Stomach (tissue), 4 donors: ENCODE measurements around the gene NTM.

Experiments
- CTCF ChIP-seq, 7 experiments: fragments of 450-650 bp in 4 of 7; fragments of 200-600 bp in 3 of 7; sonication (generic) in 3 of 7; IDR thresholded peaks; one replicate each; pipeline ENCODE4 v1.5.1; 2016 to 2019; ENCODE audit warnings: antibody characterized with exemption in 7 of 7, control low read depth in 2 of 7, mild to moderate bottlenecking in 1 of 7
- EP300 ChIP-seq: sonication (generic); formaldehyde crosslinking; IDR thresholded peaks from one replicate; pipeline ENCODE4 v1.6.1; 2017; ENCODE audit warnings: antibody characterized with exemption
- POLR2A ChIP-seq, 4 donors: fragments of 450-650 bp; IDR thresholded peaks; one replicate each; pipeline ENCODE4 v1.6.1; 2016; ENCODE audit warnings: antibody characterized with exemption in 4 of 4, control low read depth in 2 of 4, mild to moderate bottlenecking in 1 of 4, moderate library complexity in 1 of 4
- POLR2AphosphoS5 ChIP-seq, 3 donors: sonication (generic); formaldehyde crosslinking; IDR thresholded peaks; one replicate each; pipeline ENCODE4 v1.6.1; 2016; ENCODE audit warnings: antibody characterized with exemption in 3 of 3

- TF ChIP-seq POLR2AphosphoS5 (IDR thresholded peaks at IDR 0.05) = no peak
- TF ChIP-seq CTCF (IDR thresholded peaks at IDR 0.05) = no peak
- no peak for TF ChIP-seq POLR2A (IDR thresholded peaks at IDR 0.05)
- no peak for TF ChIP-seq EP300
Observed at GRCh38 chr11:131764649-131765048, 394.2 kb downstream of the NTM start.
